Stimulated activated naive CD4-positive, alpha-beta T cell treated with Interleukin-2 at 50 U/mL for 16 hours (primary cell): ENCODE data around the gene SLC22A7.
"Not testable (repeated sequence)": the region's sequence is repeated elsewhere in the genome, so short reads cannot be mapped to it uniquely, and the experiment has no call there.

Source experiments
- DNase-seq: peaks from one replicate; lab custom pipeline; 2025; lab: John Stamatoyannopoulos, UW

Gene SLC22A7

GRCh38 chr6:43336382-43336781, 38.3 kb downstream of the SLC22A7 start:
- DNase-seq: no peak

DNA sequence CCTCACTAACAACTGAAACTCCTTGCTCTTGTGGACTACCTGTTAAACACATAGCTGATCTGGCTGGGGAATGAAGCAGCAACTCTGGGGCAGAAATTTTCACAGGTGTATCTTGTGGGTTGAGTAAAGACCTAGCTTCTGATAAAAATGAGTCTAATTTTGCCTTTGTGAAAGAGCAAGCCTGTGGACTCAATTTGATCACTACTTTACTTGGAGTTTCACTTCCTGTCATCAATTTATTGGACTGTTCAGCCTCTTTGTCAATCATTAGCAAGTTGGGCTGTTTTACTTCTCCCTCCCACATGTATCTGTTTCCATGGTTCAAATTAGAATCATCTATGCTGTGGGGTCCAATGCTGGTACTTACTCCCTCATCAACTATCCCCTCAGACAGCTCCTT, 40.2 kb downstream of the SLC22A7 start:
- DNase-seq: no peak

GRCh38 chr6:43339168-43339567, 41.1 kb downstream of the SLC22A7 start:
- no peak for DNase-seq

- not testable (repeated sequence) for DNase-seq
These were observed 48.2 kb downstream of the SLC22A7 start for GRCh38 chr6:43346243-43346642.

DNA sequence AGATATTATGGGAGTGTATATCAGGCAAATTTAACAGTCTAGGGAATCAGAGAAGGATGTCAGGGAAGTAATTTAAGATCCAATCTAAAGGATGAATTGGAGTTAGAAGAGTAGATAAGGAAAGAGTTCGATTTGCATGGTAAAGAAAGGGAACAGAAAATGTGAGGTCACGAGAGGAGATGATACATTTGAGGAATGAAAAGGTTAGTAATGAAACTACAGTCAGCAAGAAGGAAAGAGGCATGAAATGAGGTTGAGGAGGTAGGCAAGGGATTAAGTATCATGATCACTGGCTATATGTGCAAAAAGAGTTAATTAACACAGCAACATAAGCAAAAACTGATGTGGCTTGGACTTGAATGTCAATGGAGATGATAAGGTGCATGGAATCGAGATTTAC, 49.0 kb downstream of the SLC22A7 start:
- DNase-seq: no peak

DNA sequence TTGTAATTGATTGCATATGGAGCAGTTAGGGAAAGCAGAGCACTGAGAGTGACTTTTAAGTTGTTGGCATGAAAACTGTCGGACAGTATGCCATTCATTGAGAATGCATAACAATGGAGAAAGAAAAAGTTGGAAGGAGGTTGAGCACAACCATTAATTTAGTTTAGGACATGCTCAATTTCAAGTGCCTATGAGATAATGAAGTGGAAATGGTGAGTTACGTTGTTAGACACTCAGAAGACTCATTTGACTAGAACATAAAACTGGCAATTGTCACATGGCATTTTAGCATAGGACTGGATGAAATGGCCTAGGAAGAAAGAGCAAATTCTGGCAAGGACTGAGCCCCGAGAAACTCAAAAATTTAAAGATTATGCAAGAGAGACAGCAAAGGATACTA, 49.4 kb downstream of the SLC22A7 start:
- no peak for DNase-seq

DNA sequence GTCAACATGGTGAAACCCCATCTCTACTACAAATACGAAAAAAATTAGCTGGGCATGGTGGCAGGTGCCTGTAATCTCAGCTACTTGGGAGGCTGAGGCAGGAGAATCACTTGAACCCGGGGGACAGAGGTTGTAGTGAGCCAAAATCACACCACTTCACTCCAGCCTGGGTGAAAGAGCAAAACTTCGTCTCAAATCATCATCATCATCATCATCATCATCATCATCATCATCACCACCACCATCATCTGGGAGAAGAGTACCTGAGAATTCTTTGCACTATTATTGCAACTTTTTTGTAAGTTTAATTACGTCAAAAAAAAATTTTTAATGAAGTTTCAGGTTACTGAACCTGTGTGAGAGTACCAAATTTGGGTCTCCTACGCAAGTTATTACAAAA, 53.9 kb downstream of the SLC22A7 start:
- DNase-seq: not testable (repeated sequence)
